Measurements from ENCODE around the gene RPL13. TPM values are rescaled to one million over a fixed set of nuclear protein-coding genes. Genes with fewer than 3 reads are reported as not detected.

Gene RPL13
- total RNA-seq, 1 experiment from 2014 or later, result 2,846 TPM

- Histone ChIP-seq H3K9me3 (no peaks in the 10 kb centered on the region), H3K4me1 (peaks cover 22% of the 10 kb centered on the region), H3K4me3 (ENCODE audit: low read depth, low read length) (no peak overlapping the region), H3K36me3 (ENCODE audit: control insufficient read depth, insufficient read depth, low read length) (peaks cover 9% of the 10 kb centered on the region), H3K27me3 (replicated peaks; ENCODE audit: control insufficient read depth, insufficient read depth, low read length) (no peaks in the 10 kb centered on the region)
- peaks cover 81% of the 10 kb centered on the region for H3K36me3 Mint-ChIP-seq (ENCODE audit: insufficient read depth, unreplicated experiment)
- H3K9me3 Mint-ChIP-seq (ENCODE audit: unreplicated experiment), result no peaks in the 10 kb centered on the region
- H3K27ac Mint-ChIP-seq (ENCODE audit: unreplicated experiment), result peak overlapping the region; percentile 55
- no TSS peak for BruUV-seq (replicated peaks)
- POLR2A ChIA-PET, result no interaction called here
- H3K4me1 Mint-ChIP-seq (ENCODE audit: low read depth, unreplicated experiment), result peaks cover 18% of the 10 kb centered on the region
- H3K27me3 Mint-ChIP-seq (ENCODE audit: insufficient read depth, unreplicated experiment), result no peaks in the 10 kb centered on the region
- TF ChIP-seq CTCF (IDR thresholded peaks at IDR 0.05; ENCODE audit: insufficient read depth in 1 of 2, low read depth in 1 of 2, low read length in 1 of 2, severe bottlenecking in 1 of 2, unreplicated experiment in 1 of 2), result peak in 1 of 2 experiments; percentile 2
- H3K4me3 Mint-ChIP-seq (ENCODE audit: unreplicated experiment), result peak overlapping the region; percentile 24
- no peak for DNase-seq
- intact Hi-C loops (cut with micrococcal nuclease; ENCODE audit: unreplicated experiment), result no loop called here
- CTCF ChIA-PET, result interaction anchor here (0.5 to 1.4 kb wide), 8 partner anchors 21 to 311 kb away, joined by 3 to 9 read pairs (median 3); partner anchors contain the start of gene SPG7
Measured at GRCh38 chr16:89557690-89558490, 2.6 kb upstream of the RPL13 start.

- no TSS peak for BruUV-seq (replicated peaks)
- Mint-ChIP-seq H3K4me3 (ENCODE audit: unreplicated experiment) (peak overlapping the region; percentile 98), H3K27ac (ENCODE audit: unreplicated experiment) (peak overlapping the region; percentile 83), H3K9me3 (ENCODE audit: unreplicated experiment) (no peaks in the 10 kb centered on the region), H3K27me3 (ENCODE audit: insufficient read depth, unreplicated experiment) (no peaks in the 10 kb centered on the region), H3K4me1 (ENCODE audit: low read depth, unreplicated experiment) (peaks cover 34% of the 10 kb centered on the region), H3K36me3 (ENCODE audit: insufficient read depth, unreplicated experiment) (peaks cover 92% of the 10 kb centered on the region)
- no peaks in the 10 kb centered on the region for H3K27me3 ChIP-seq (replicated peaks; ENCODE audit: control insufficient read depth, insufficient read depth, low read length)
- ChIA-PET POLR2A (interaction anchor here (0.5 to 0.7 kb wide), 2 partner anchors 72 to 125 kb away, joined by 5 to 8 read pairs; no protein-coding TSS in a partner anchor), CTCF (no interaction called here)
- no peaks in the 10 kb centered on the region for H3K9me3 ChIP-seq
- TF ChIP-seq CTCF (IDR thresholded peaks at IDR 0.05; ENCODE audit: insufficient read depth in 1 of 2, low read depth in 1 of 2, low read length in 1 of 2, severe bottlenecking in 1 of 2, unreplicated experiment in 1 of 2), result no peak
- peaks cover 40% of the 10 kb centered on the region for H3K4me1 ChIP-seq
- H3K4me3 ChIP-seq (ENCODE audit: low read depth, low read length), result peak overlapping the region; percentile 93
- intact Hi-C loops (cut with micrococcal nuclease; ENCODE audit: unreplicated experiment), result no loop called here
- peaks cover 20% of the 10 kb centered on the region for H3K36me3 ChIP-seq (ENCODE audit: control insufficient read depth, insufficient read depth, low read length)
- no peak for DNase-seq
Measured at GRCh38 chr16:89561142-89561883, 831 bp downstream of the RPL13 start.

DNA sequence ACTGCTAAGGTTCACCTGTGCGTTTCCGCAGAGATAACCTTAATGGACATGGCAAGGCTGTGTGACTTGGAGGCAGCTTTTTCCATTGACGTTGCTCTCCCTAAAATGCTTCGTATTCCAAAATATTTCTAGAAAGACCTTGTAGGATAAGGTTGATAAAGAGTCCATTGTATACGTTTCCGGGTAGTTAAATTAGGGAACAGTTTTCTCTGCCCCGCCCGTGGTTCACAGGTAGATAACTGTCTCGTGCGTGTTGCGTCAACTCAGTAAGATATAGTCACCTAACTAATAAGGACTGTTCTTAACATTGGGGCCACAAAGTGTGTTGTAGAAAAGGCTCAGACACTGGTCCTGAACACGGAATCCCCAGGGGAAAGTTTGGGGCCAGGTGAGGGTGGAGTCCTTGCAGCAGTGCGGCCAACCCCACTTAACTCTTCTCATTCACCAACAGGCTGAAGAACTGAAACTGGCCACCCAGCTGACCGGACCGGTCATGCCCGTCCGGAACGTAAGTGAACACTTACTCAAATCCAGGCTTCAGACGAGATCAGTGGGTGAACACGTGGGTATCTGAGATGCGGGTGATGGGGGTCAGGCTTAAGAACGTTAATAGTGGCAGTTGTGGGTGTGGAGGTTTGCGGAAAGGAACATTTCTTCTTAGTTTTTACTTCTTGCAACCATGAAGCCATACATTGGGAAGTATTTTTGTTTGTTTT is 1.6 kb downstream of the RPL13 start:
- peaks cover 94% of the 10 kb centered on the region for H3K36me3 Mint-ChIP-seq (ENCODE audit: insufficient read depth, unreplicated experiment)
- H3K27me3 Mint-ChIP-seq (ENCODE audit: insufficient read depth, unreplicated experiment), result no peaks in the 10 kb centered on the region
- TF ChIP-seq CTCF (IDR thresholded peaks at IDR 0.05; ENCODE audit: insufficient read depth in 1 of 2, low read depth in 1 of 2, low read length in 1 of 2, severe bottlenecking in 1 of 2, unreplicated experiment in 1 of 2), result no peak
- peak overlapping the region; percentile 98 for H3K4me3 Mint-ChIP-seq (ENCODE audit: unreplicated experiment)
- Histone ChIP-seq H3K4me3 (ENCODE audit: low read depth, low read length) (peak overlapping the region; percentile 93), H3K9me3 (no peaks in the 10 kb centered on the region), H3K27me3 (replicated peaks; ENCODE audit: control insufficient read depth, insufficient read depth, low read length) (no peaks in the 10 kb centered on the region), H3K4me1 (peaks cover 40% of the 10 kb centered on the region), H3K36me3 (ENCODE audit: control insufficient read depth, insufficient read depth, low read length) (peaks cover 20% of the 10 kb centered on the region)
- POLR2A ChIA-PET, result no interaction called here
- intact Hi-C loops (cut with micrococcal nuclease; ENCODE audit: unreplicated experiment), result no loop called here
- H3K4me1 Mint-ChIP-seq (ENCODE audit: low read depth, unreplicated experiment), result peaks cover 34% of the 10 kb centered on the region
- H3K9me3 Mint-ChIP-seq (ENCODE audit: unreplicated experiment), result no peaks in the 10 kb centered on the region
- BruUV-seq (replicated peaks), result TSS peak; percentile 40
- no peak for DNase-seq
- CTCF ChIA-PET, result no interaction called here
- peak overlapping the region; percentile 83 for H3K27ac Mint-ChIP-seq (ENCODE audit: unreplicated experiment)
